HAP-1 (cell line): ENCODE results near the gene DOP1B.
"Not testable (repeated sequence)": the region's sequence is repeated elsewhere in the genome, so short reads cannot be mapped to it uniquely, and the experiment has no call there.

Experiments used
- DNase-seq, 2 experiments: peaks; one replicate each; pipeline ENCODE4 v3.0.0-alpha.2; 2016 to 2020; ENCODE audit warnings: low spot score in 2 of 2
- H3K27me3 ChIP-seq: fragments of 250-450 bp; sonication (Bioruptor Pico); 2 replicates; pipeline ENCODE4 v1.5.1; 2020; ENCODE audit warnings: low read depth, mild to moderate bottlenecking, moderate library complexity
- H3K36me3 ChIP-seq: fragments of 250-450 bp; sonication (Bioruptor Pico); replicated peaks from 2 replicates; pipeline ENCODE4 v1.5.1; 2020; ENCODE audit warnings: mild to moderate bottlenecking
- H3K4me1 ChIP-seq: fragments of 250-450 bp; sonication (Bioruptor Pico); 2 replicates; pipeline ENCODE4 v1.5.1; 2020; ENCODE audit warnings: mild to moderate bottlenecking
- H3K4me3 ChIP-seq: fragments of 250-450 bp; sonication (Bioruptor Pico); 2 replicates; pipeline ENCODE4 v1.5.1; 2020; ENCODE audit warnings: mild to moderate bottlenecking, moderate library complexity
- H3K9me3 ChIP-seq: fragments of 250-450 bp; sonication (Bioruptor Pico); 2 replicates; pipeline ENCODE4 v1.5.1; 2020; ENCODE audit warnings: mild to moderate bottlenecking, moderate library complexity
- in situ Hi-C: fragments of 300-500 bp; cut with MboI; formaldehyde crosslinking; loops from 3 replicates; pipeline ENCODE4 v1.14.3; 2020; ENCODE audit warnings: low sequenced_read_pairs, inconsistent platforms, mixed read lengths

DOP1B gene

DNA sequence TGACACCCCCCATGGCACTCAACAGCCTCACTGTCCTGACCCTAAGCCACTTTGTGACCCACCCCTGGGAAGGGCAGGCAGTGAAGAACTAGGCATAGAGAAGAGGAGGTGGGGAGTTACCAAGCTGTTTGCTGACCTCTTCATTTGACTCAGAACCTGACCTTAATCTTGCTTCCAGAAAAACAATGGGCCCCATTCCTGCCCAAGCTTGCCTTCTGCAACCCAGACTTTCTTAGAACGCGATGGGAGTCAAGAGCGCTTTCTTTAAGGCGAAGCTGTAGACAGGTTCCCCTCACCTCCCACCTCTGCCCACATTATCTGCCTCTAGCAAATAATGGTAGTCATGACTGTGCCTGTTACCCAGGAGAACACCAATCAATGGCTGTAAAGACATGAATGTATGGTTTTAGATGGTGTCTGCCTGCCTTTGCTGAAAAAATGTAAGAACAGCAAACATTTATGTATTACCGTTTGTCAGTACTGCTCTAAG is 30.0 kb upstream of the DOP1B start:
- H3K27me3 ChIP-seq: no peaks in the 10 kb centered on the region
- H3K4me3 ChIP-seq: no peak overlapping the region
- DNase-seq: no peak
- peaks cover 2% of the 10 kb centered on the region; the same call in 1 of the 2 replicates for H3K4me1 ChIP-seq
- H3K36me3 ChIP-seq: no peaks in the 10 kb centered on the region
- H3K9me3 ChIP-seq: no peaks in the 10 kb centered on the region
- in situ Hi-C loops: no loop called here

DNA sequence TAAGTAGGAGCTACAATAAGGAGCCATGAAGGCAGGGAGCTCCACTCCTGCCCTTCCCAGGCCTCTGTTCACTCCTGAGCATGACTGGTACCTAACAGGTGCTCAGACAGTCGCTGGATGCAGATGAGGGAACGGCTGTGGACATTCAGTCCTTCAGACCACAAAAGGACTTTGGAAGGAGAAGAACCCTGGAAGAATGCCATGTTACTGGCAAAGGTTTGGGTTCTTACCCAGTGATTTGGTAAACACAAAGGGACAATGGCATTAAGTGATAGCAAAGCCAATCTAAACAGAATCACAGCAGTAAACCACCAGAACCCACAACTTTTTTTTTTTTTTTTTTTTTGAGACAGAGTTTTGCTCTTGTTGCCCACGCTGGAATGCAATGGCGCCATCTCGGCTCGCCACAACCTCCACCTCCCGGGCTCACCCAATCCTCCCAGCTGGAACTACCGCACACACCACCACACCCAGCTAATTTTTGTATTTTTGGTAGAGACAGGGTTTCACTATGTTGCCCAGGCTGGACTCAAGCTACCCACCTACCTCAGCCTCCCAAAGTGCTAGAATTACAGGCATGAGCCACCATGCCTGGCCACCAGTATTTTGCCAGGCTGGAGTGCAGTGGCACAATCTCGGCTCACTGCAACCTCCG is 29.2 kb upstream of the DOP1B start:
- no peak overlapping the region for H3K4me3 ChIP-seq
- H3K27me3 ChIP-seq: no peaks in the 10 kb centered on the region
- in situ Hi-C loops: no loop called here
- peaks cover 2% of the 10 kb centered on the region; the same call in 1 of the 2 replicates for H3K4me1 ChIP-seq
- H3K9me3 ChIP-seq: no peaks in the 10 kb centered on the region
- H3K36me3 ChIP-seq: no peaks in the 10 kb centered on the region
- DNase-seq: no peak

DNA sequence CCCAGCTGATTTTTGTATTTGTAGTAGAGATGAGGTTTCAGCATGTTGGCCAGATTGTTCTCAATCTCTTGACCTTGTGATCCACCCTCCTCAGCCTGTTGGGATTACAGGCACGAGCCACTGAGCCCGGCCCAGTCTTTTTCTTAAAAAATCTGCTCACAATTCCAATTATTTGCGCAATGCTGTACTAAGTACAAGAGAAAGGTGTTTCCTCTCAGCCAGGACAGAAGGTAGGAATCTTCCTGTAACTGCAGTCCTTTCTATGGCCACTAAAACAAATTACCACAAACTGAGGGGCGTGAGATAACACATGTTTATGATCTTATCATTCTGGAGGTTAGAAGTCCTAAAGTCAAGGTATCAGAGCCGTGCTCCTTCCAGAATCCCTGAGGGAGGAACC is 28.6 kb upstream of the DOP1B start:
- H3K27me3 ChIP-seq: no peaks in the 10 kb centered on the region
- H3K4me1 ChIP-seq: peaks cover 2% of the 10 kb centered on the region; the same call in 1 of the 2 replicates
- H3K9me3 ChIP-seq: no peaks in the 10 kb centered on the region
- H3K36me3 ChIP-seq: no peaks in the 10 kb centered on the region
- no peak overlapping the region for H3K4me3 ChIP-seq
- no peak for DNase-seq
- in situ Hi-C loops: no loop called here

DNA sequence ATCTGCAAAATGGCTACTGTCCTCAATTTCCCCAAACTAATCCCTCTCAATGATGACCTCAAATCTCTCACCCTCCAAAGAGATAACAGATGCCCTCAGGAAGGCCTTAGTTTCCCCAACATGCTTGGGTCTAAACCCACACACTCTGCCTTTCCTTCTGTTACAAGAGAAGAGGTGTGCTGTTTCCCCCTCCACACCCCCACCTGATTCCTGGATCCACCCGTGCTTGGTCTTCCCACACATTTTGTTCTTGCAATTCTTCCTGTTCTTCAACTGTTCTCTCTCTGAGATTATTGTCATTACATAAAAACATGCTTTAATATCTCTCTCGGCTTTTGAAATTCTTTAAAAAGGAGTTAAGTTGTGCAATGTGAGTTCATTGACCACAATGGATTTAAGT is 27.4 kb upstream of the DOP1B start:
- no peak for DNase-seq
- H3K4me3 ChIP-seq: no peak overlapping the region

DNA sequence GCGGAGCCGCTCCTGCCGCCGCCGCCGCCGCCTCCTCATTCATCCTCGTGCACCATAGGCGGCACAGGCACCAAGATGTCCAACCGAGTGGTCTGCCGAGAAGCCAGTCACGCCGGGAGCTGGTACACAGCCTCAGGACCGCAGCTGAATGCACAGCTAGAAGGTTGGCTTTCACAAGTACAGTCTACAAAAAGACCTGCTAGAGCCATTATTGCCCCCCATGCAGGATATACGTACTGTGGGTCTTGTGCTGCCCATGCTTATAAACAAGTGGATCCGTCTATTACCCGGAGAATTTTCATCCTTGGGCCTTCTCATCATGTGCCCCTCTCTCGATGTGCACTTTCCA is 26.2 kb upstream of the DOP1B start:
- in situ Hi-C loops, H3K4me1 ChIP-seq, H3K27me3 ChIP-seq, H3K36me3 ChIP-seq, DNase-seq, H3K9me3 ChIP-seq: not testable (repeated sequence)
- peak overlapping the region; percentile 26 for H3K4me3 ChIP-seq

More for the DNA sequence above, 27.4 kb upstream of the DOP1B start:
- Histone ChIP-seq H3K27me3 (no peaks in the 10 kb centered on the region), H3K4me1 (peaks cover 4% of the 10 kb centered on the region), H3K9me3 (no peaks in the 10 kb centered on the region), H3K36me3 (no peaks in the 10 kb centered on the region)
- in situ Hi-C loops: no loop called here

DNA sequence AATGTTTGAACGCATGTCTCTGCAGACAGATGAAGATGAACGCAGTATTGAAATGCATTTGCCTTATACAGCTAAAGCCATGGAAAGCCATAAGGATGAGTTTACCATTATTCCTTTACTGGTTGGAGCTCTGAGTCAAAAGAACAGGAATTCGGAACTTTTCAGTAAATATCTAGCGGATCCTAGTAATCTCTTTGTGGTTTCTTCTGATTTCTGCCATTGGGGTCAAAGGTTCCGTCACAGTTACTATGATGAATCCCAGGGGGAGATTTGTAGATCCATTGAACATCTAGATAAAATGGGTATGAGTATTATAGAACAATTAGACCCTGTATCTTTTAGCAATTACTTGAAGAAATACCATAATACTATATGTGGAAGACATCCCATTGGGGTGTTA is 25.8 kb upstream of the DOP1B start:
- DNase-seq, in situ Hi-C loops, H3K4me3 ChIP-seq, H3K4me1 ChIP-seq, H3K27me3 ChIP-seq, H3K9me3 ChIP-seq, H3K36me3 ChIP-seq: not testable (repeated sequence)

DNA sequence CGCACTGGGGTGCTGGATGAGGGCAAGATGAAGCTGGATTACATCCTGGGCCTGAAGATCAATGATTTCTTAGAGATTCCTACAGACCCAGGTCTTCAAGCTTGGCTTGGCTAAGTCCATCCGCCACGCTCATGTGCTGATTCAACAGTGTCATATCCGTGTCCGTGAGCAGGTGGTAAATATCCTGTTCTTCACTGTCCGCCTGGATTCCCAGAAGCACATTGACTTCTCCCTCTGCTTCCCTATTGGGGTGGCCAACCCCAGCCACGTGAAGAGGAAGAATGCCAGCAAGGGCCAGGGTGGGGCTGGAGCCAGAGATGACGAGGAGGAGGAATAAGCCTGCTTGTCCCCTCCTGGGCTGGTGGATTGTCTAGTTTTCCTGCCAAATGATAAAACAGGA is 23.9 kb upstream of the DOP1B start:
- no peaks in the 10 kb centered on the region for H3K36me3 ChIP-seq
- no peak overlapping the region for H3K4me3 ChIP-seq
- no peaks in the 10 kb centered on the region for H3K9me3 ChIP-seq
- peaks cover 13% of the 10 kb centered on the region for H3K4me1 ChIP-seq
- H3K27me3 ChIP-seq: no peaks in the 10 kb centered on the region
- in situ Hi-C loops: no loop called here
- no peak for DNase-seq

DNA sequence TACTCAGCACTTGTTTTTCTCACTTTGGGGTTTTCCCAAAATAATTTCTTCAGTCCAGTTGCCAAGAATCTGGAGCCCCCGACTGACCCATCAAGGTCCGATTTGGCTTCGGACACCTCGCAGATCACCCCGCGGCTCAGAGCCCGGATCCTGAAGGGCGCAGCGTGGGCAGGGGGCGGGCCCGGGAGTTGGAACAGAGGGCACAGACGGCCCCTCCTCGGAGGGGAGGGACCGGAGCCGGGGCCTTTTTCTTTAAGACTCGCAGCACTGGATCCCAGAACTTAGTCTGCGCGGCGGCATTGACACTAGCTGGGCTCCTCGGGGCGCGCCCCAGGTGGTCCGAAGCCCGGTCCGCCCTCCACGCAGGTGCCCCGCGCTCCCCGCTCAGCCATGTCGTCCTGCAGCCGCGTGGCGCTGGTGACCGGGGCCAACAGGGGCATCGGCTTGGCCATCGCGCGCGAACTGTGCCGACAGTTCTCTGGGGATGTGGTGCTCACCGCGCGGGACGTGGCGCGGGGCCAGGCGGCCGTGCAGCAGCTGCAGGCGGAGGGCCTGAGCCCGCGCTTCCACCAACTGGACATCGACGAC is 21.7 kb upstream of the DOP1B start, which contains the start of gene CBR3:
Gene CBR3, plus strand, starts transcription at position 277 of the 588 bp plus-strand sequence. Its CDS starts 114 bp downstream, at position 391.
- Histone ChIP-seq H3K4me1 (peaks cover 13% of the 10 kb centered on the region), H3K36me3 (no peaks in the 10 kb centered on the region), H3K4me3 (peak within 1 kb of the TSS; percentile 51), H3K27me3 (no peaks in the 10 kb centered on the region), H3K9me3 (no peaks in the 10 kb centered on the region)
- DNase-seq: peak in 1 of 2 experiments; percentile 70
- in situ Hi-C loops: no loop called here

DNA sequence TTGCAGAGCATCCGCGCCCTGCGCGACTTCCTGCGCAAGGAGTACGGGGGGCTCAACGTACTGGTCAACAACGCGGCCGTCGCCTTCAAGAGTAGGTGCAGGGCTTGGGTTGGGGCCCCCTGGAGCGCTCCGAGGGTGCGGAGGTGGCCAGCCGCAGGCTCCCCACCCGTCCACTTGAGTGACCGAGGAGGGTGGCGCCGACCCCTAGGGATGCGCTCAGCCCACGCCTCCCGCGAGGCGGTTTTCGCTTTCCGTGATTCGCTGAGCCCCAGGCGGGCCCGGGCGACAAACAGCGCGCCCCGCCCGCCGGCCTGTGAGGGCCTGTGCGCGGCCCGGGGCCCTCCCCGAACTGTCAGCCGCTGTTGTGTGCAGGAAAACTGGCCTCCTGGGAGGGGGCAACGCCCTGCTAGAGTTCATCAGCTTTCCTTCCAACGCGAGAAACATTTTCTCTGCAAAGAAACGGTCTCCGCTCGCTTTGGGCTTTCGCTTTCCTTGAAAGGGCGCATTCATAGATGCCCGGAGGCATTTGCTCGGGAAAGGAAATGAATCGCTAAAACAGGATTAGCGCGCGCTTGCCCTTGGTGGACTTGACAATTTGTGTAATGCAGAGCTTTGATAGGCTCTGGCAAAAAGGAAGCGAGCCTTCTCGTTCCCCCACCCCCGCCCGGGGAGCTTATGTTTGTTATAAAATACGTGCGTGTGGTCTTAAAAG is 21.1 kb upstream of the DOP1B start:
- Histone ChIP-seq H3K27me3 (no peaks in the 10 kb centered on the region), H3K9me3 (no peaks in the 10 kb centered on the region), H3K36me3 (no peaks in the 10 kb centered on the region), H3K4me3 (peak overlapping the region; percentile 51), H3K4me1 (peaks cover 13% of the 10 kb centered on the region)
- peak; percentile 85 to 92 for DNase-seq
- in situ Hi-C loops: no loop called here

DNA sequence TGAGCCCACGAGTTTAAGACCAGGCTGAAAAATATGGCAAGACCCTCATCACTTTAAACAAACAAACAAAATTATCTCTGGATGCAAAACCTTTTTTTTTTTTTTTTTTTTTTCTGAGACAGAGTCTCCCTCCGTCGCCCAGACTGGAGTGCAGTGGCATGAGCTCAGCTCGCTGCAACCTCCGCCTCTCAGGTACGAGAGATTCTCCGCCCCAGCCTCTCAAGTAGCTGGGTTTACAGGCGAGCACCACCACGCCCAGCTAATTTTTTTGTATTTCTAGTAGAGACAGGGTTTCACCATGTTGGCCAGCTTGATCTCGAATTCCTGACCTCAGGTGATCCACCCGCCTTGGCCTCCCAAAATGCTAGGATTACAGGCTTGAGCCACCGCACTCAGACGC is 16.8 kb upstream of the DOP1B start:
- not testable (repeated sequence) for DNase-seq, H3K4me3 ChIP-seq, H3K4me1 ChIP-seq, H3K36me3 ChIP-seq, H3K27me3 ChIP-seq, H3K9me3 ChIP-seq
- in situ Hi-C loops: loop anchor here (5.0 kb wide), 1 partner anchor 193 kb away; no protein-coding TSS in a partner anchor

DNA sequence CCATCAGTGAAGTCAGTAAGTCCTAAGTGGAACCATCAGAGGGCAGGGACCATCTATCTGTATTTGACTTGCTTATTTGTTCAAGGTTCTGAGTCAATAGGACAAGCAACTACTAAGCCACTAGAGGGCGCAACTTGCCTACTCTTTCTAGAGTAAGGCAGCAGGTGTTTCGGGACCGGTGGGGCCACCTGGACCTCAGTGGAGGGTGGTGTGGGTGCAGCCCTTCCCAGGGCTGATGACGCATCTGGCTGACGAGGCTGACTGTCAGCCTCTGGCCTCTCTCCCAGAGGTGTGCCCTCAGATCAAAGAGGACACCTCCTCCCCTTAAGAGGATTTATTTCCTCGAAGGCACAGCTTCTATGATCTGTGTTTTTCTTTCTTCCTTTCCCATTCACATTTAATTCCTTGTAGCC is 15.1 kb upstream of the DOP1B start:
- in situ Hi-C loops: loop anchor here (5.0 kb wide), 1 partner anchor 191 kb away; no protein-coding TSS in a partner anchor
- no peak overlapping the region for H3K4me3 ChIP-seq
- H3K4me1 ChIP-seq: peaks cover 6% of the 10 kb centered on the region
- H3K27me3 ChIP-seq: no peaks in the 10 kb centered on the region
- no peaks in the 10 kb centered on the region for H3K9me3 ChIP-seq
- DNase-seq: peak; percentile 83 to 89
- 0 out of 2 replicates have a peak, but pooled peaks cover 2% of the 10 kb centered on the region for H3K36me3 ChIP-seq

DNA sequence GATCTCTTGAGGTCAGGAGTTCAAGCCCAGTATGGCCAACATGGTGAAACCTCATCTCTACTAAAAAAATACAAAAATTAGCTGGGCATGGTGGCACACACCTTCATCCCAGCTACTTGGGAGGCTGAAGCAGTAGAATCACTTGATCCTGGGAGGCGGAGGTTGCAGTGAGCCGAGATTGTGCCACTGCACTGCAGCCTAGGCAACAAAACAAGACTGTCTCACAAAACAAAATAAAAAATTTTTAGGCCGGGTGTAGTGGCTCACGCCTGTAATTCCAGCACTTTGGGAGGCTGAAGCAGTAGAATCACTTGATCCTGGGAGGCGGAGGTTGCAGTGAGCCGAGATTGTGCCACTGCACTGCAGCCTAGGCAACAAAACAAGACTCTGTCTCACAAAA is 12.4 kb upstream of the DOP1B start:
- H3K36me3 ChIP-seq, H3K9me3 ChIP-seq, H3K4me3 ChIP-seq, H3K27me3 ChIP-seq, DNase-seq, H3K4me1 ChIP-seq: not testable (repeated sequence)
- in situ Hi-C loops: loop anchor here (5.0 kb wide), 1 partner anchor 188 kb away; no protein-coding TSS in a partner anchor

DNA sequence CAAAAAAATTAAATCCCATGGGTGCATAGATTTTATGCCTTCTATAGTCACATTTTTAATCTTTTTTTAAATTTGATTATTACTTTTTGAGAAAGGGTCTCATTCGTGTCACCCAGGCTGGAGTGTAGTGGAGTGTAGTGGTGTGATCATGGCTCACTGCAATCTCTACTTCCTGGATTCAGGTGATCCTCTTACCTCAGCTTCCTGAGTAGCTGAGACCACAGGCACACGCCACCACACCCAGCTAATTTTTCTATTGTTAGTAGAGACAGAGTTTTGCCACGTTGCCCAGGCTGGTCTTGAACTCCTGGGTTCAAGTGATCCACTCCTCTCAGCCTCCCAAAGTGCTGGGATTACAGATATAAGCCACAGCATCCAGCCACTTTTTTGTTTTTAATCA is 11.4 kb upstream of the DOP1B start:
- no peaks in the 10 kb centered on the region for H3K27me3 ChIP-seq
- H3K4me3 ChIP-seq: no peak overlapping the region
- in situ Hi-C loops: no loop called here
- no peak for DNase-seq
- no peaks in the 10 kb centered on the region for H3K9me3 ChIP-seq
- 0 out of 2 replicates have a peak, but pooled peaks cover 2% of the 10 kb centered on the region for H3K36me3 ChIP-seq
- H3K4me1 ChIP-seq: peaks cover 5% of the 10 kb centered on the region; the same call in 1 of the 2 replicates

DNA sequence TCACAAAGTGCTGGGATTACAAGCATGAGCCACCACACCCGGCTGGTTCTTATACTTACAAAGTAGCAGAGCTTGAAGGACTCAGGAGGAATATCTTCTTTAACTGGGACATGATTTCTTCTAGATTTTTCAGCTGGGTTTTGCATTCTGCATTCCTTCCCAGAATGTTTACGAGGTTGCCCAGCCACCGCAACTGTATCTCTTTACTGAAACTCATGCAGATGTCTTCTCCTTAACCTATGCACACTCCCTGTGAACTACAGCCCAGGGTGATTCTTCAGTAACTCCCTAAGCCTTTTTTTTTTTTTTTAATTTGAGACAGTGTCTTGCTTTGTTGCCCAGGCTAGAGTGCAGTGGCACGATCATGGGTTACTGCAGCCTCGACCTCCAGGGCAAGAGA is 8.7 kb upstream of the DOP1B start:
- no peak for DNase-seq
- H3K4me1 ChIP-seq: no peaks in the 10 kb centered on the region
- H3K36me3 ChIP-seq: no peaks in the 10 kb centered on the region
- no peaks in the 10 kb centered on the region for H3K27me3 ChIP-seq
- in situ Hi-C loops: no loop called here
- H3K9me3 ChIP-seq: no peaks in the 10 kb centered on the region
- H3K4me3 ChIP-seq: no peak overlapping the region
